ES-I3 (cell line): ENCODE results near the gene ARHGEF38.
A peak's percentile ranks its signal among the peaks of the same experiment; 100 is the strongest.
"Not testable (repeated sequence)": the region's sequence is repeated elsewhere in the genome, so short reads cannot be mapped to it uniquely, and the experiment has no call there.

Source experiments
- H3K36me3 ChIP-seq: 2 replicates; pipeline ENCODE4 v1.6.1; 2013; ENCODE audit warnings: mild to moderate bottlenecking, low read length, control low read depth, moderate library complexity; ENCODE audit not compliant: insufficient read depth
- H3K4me1 ChIP-seq: 2 replicates; pipeline ENCODE4 v1.6.1; 2013; ENCODE audit warnings: mild to moderate bottlenecking, control low read depth, low read length; ENCODE audit not compliant: insufficient read depth
- H3K9ac ChIP-seq: 2 replicates; pipeline ENCODE4 v1.6.1; 2013; ENCODE audit warnings: low read depth, mild to moderate bottlenecking, low read length, moderate library complexity
- H3K9me3 ChIP-seq: 2 replicates; pipeline ENCODE4 v1.6.1; 2013; ENCODE audit warnings: mild to moderate bottlenecking, low read length, moderate library complexity; ENCODE audit not compliant: control insufficient read depth, insufficient read depth

ARHGEF38 gene

GRCh38 chr4:105670684-105671083 lies 118.3 kb downstream of the ARHGEF38 start:
- Histone ChIP-seq H3K9me3 (no peaks in the 10 kb centered on the region), H3K36me3 (no peaks in the 10 kb centered on the region), H3K4me1 (no peaks in the 10 kb centered on the region), H3K9ac (no peak overlapping the region)

GRCh38 chr4:105671301-105671700 lies 118.9 kb downstream of the ARHGEF38 start:
- Histone ChIP-seq H3K9me3 (no peaks in the 10 kb centered on the region), H3K4me1 (no peaks in the 10 kb centered on the region), H3K36me3 (no peaks in the 10 kb centered on the region), H3K9ac (no peak overlapping the region)

GRCh38 chr4:105674011-105674410 lies 121.6 kb downstream of the ARHGEF38 start:
- no peaks in the 10 kb centered on the region for H3K36me3 ChIP-seq
- no peaks in the 10 kb centered on the region for H3K4me1 ChIP-seq
- no peaks in the 10 kb centered on the region for H3K9me3 ChIP-seq
- no peak overlapping the region for H3K9ac ChIP-seq

- no peak overlapping the region for H3K9ac ChIP-seq
- H3K9me3 ChIP-seq = no peaks in the 10 kb centered on the region
- no peaks in the 10 kb centered on the region for H3K4me1 ChIP-seq
- no peaks in the 10 kb centered on the region for H3K36me3 ChIP-seq
Measured at GRCh38 chr4:105677709-105678108, 125.3 kb downstream of the ARHGEF38 start.

- Histone ChIP-seq H3K9me3 (no peaks in the 10 kb centered on the region), H3K36me3 (no peaks in the 10 kb centered on the region), H3K4me1 (no peaks in the 10 kb centered on the region), H3K9ac (no peak overlapping the region)
Measured at GRCh38 chr4:105679186-105679585, 126.8 kb downstream of the ARHGEF38 start.

GRCh38 chr4:105683038-105683437 lies 130.6 kb downstream of the ARHGEF38 start:
- no peaks in the 10 kb centered on the region for H3K36me3 ChIP-seq
- H3K4me1 ChIP-seq = no peaks in the 10 kb centered on the region
- no peak overlapping the region for H3K9ac ChIP-seq
- H3K9me3 ChIP-seq = no peaks in the 10 kb centered on the region

- Histone ChIP-seq H3K36me3 (no peaks in the 10 kb centered on the region), H3K9ac (no peak overlapping the region), H3K9me3 (no peaks in the 10 kb centered on the region), H3K4me1 (no peaks in the 10 kb centered on the region)
Measured at GRCh38 chr4:105686571-105686970, 134.2 kb downstream of the ARHGEF38 start.

GRCh38 chr4:105694812-105695211 lies 142.4 kb downstream of the ARHGEF38 start:
- not testable (repeated sequence) for H3K36me3 ChIP-seq, H3K4me1 ChIP-seq, H3K9me3 ChIP-seq, H3K9ac ChIP-seq

- not testable (repeated sequence) for H3K36me3 ChIP-seq, H3K4me1 ChIP-seq, H3K9ac ChIP-seq, H3K9me3 ChIP-seq
Measured at GRCh38 chr4:105695832-105696231, 143.4 kb downstream of the ARHGEF38 start.

GRCh38 chr4:105698607-105699006 lies 146.2 kb downstream of the ARHGEF38 start:
- H3K36me3 ChIP-seq = peaks cover 3% of the 10 kb centered on the region; the same call in 1 of the 2 replicates
- H3K4me1 ChIP-seq = no peaks in the 10 kb centered on the region
- no peaks in the 10 kb centered on the region for H3K9me3 ChIP-seq
- H3K9ac ChIP-seq = no peak overlapping the region

GRCh38 chr4:105707782-105708180 lies 155.4 kb downstream of the ARHGEF38 start:
- Histone ChIP-seq H3K36me3 (no peaks in the 10 kb centered on the region), H3K9me3 (no peaks in the 10 kb centered on the region), H3K4me1 (no peaks in the 10 kb centered on the region), H3K9ac (peak overlapping the region; percentile 83)

GRCh38 chr4:105708181-105709080 lies 156.0 kb downstream of the ARHGEF38 start, which contains the start of the genes GSTCD and INTS12:
Gene GSTCD (plus strand): TSS chr4:105708784. CDS start chr4:105717614, 8,830 bp downstream.
Gene INTS12 (minus strand): TSS chr4:105708689. CDS start chr4:105700005, 8,684 bp downstream.
- Histone ChIP-seq H3K36me3 (no peaks in the 10 kb centered on the region), H3K4me1 (no peaks in the 10 kb centered on the region), H3K9ac (peak within 1 kb of the TSS; percentile 83), H3K9me3 (no peaks in the 10 kb centered on the region)

- no peaks in the 10 kb centered on the region for H3K9me3 ChIP-seq
- H3K9ac ChIP-seq = peak overlapping the region; percentile 83
- H3K4me1 ChIP-seq = no peaks in the 10 kb centered on the region
- no peaks in the 10 kb centered on the region for H3K36me3 ChIP-seq
Measured at GRCh38 chr4:105709081-105709450, 156.6 kb downstream of the ARHGEF38 start.

GRCh38 chr4:105710012-105710600 lies 157.7 kb downstream of the ARHGEF38 start:
- no peaks in the 10 kb centered on the region for H3K36me3 ChIP-seq
- H3K4me1 ChIP-seq = no peaks in the 10 kb centered on the region
- no peaks in the 10 kb centered on the region for H3K9me3 ChIP-seq
- H3K9ac ChIP-seq = peak overlapping the region; percentile 83

GRCh38 chr4:105710678-105711077 lies 158.3 kb downstream of the ARHGEF38 start:
- H3K9ac ChIP-seq = peak overlapping the region; percentile 83; the same call in 1 of the 2 replicates
- H3K9me3 ChIP-seq = no peaks in the 10 kb centered on the region
- no peaks in the 10 kb centered on the region for H3K4me1 ChIP-seq
- H3K36me3 ChIP-seq = no peaks in the 10 kb centered on the region
